ENCODE measurements around the gene ZNF804A.
"Not testable (repeated sequence)": the region's sequence is repeated elsewhere in the genome, so short reads cannot be mapped to it uniquely, and the experiment has no call there.

The ZNF804A gene

GRCh38 chr2:184830531-184830930 lies 232.2 kb downstream of the ZNF804A start:
- DNase-seq (ENCODE audit: low spot score) = no peak

GRCh38 chr2:184834699-184835397 lies 236.5 kb downstream of the ZNF804A start:
- no peak for DNase-seq (ENCODE audit: low spot score)

GRCh38 chr2:184835398-184835715 lies 237.0 kb downstream of the ZNF804A start:
- DNase-seq (ENCODE audit: low spot score) = no peak

- no peak for DNase-seq (ENCODE audit: low spot score)
These were observed 249.0 kb downstream of the ZNF804A start for GRCh38 chr2:184847331-184847730.

DNA sequence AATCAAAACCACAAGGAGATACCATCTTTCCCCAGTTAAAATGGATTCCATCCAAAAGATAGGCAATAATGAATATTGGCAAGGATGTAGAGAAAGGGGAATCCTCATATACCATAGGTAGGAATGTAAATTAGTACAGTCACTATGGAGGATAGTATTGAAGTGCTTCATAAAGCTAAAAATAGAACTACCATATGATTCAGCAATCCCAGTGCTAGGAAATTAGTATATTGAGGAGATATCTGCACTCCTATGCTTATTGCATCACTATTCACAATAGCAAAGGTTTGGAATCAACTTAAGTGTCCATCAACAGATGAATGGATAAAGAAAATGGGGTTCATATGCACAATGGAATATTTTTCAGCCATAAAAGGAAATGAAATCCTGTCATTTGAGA lies 251.2 kb downstream of the ZNF804A start:
- DNase-seq (ENCODE audit: low spot score) = no peak

DNA sequence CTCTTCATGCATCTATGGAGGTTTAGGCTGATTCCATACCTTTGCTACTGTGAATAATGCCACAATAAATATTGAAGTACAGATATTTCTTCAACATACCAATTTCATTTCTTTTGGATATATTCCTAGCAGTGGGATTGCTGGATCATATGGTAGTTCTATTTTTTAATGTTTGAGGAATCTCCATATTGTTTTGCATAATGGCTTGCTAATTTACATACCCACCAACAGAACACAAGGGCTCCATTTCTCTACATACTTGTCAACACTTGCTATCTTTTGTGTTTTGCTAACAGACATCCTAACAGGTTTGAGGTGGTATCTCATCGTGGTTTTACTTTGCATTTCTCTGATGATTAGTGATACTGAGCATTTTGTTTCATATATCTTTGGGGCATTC lies 253.2 kb downstream of the ZNF804A start:
- DNase-seq (ENCODE audit: low spot score) = no peak

GRCh38 chr2:184859187-184859586 lies 260.9 kb downstream of the ZNF804A start:
- DNase-seq (ENCODE audit: low spot score) = no peak

DNA sequence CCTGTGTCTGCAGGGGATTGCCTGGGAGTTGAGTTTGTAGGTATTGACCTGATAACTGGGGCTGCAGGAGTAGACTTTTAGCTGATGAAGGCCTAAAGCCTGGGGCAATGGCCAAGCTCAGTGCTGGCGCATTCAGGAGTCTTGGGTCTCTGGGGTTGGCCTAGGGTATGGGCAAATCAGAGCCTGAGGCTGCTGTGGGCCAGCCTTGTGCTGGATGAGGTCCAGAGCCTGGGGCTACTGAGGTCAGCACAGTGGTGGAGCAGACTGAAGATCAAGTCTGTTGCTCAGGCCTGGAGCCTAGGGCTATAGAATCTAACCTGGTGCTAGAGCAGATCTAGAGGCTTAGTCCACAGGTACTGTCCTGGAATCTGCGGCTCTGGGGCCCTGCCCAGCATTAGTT lies 262.4 kb downstream of the ZNF804A start:
- no peak for DNase-seq (ENCODE audit: low spot score)

DNA sequence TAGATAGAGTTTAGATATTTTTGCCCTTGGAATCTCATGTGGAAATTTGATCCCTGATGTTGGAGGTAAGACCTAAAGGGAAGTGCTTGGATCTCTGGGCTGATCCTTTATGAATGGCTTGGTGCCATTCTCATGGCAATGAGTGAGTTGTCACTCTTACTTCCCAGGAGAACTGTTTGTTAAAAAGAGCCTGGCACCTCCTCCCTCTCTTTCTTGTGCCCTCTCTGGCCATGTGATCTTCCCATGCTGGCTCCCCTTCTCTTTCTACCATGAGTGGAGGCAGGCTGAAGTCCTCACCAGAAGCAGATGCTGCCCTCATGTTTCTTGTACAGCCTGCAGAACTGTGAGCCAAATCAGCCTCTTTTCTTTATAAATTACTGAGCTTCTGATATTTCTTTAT lies 276.9 kb downstream of the ZNF804A start:
- DNase-seq (ENCODE audit: low spot score) = no peak

DNA sequence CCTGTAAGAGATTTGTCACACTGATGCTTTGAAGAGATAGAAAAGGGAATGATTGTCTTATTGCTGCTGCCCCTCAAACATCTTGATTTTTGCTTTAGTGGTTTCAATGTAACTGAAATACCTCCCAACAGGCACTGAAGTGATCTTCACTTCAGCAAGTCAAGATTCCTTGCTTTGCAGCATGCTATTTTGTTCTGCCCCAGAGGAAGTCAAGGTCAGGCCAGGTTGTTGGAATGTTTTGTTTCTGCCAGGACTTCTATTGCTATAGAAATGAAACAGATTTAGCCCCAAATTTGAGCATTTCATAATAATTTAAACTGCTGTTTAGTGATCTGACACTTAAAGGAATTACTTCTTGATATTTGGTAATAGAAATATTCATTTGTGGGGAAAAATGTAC lies 277.6 kb downstream of the ZNF804A start:
- no peak for DNase-seq (ENCODE audit: low spot score)

DNA sequence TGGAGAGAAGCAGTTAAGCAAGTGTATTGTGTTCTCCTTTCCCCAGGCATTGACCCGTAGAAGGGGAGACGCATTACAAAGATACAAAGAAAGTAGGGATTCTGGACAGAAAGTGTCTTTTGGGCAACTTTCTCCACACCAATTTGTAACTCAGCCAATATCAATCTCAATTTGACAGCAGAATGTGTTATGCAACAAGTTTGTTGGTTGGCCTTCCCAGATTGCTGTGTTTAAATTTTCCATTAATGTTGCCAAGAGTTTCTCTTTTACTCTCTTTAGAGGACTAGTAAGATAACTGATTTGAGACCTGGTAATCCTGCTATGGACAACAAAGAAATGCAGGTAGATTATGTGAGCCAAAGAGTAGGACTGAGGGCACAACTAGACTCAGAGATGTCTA lies 279.6 kb downstream of the ZNF804A start:
- DNase-seq (ENCODE audit: low spot score) = no peak

GRCh38 chr2:184879671-184880070 lies 281.3 kb downstream of the ZNF804A start:
- no peak for DNase-seq (ENCODE audit: low spot score)

DNA sequence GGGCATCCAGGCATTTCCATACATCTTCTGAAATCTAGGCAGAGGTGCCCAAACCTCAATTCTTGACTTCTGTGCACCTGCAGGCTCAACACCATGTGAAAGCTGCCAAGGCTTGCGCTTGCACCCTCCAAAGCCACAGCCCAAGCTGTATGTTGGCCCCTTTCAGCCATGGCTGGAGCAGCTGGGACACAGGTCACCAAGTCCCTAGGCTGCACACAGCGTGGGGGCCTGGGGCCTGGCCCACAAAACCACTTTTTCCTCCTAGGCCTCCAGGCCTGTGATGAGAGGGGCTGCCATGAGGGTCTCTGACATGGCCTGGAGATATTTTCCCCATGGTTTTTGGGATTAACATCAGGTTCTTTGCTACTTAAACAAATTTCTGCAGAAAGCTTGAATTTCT lies 288.3 kb downstream of the ZNF804A start:
- not testable (repeated sequence) for DNase-seq (ENCODE audit: low spot score)

GRCh38 chr2:184890311-184890710 lies 292.0 kb downstream of the ZNF804A start:
- no peak for DNase-seq (ENCODE audit: low spot score)

- DNase-seq (ENCODE audit: low spot score) = no peak
These were observed 306.7 kb downstream of the ZNF804A start for GRCh38 chr2:184904991-184905390.

DNA sequence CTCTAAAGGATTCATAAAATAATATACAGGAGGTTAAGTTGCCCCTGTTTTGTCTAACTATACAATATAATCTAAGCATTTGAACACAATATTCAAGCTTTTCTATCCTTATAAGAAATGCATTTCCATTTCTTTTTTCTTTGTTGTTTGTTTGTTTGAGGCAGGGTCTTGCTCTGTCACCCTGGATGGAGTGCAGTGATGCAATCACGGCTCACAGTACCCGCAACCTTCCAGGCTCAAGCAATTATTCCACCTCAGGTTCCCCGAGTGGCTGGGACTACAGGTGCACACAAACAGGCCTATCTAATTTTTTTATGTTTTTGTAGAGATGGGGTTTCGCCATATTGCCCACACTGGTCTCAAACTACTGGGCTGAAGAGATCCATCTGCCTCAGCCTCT lies 307.8 kb downstream of the ZNF804A start:
- no peak for DNase-seq (ENCODE audit: low spot score)

GRCh38 chr2:184906709-184907108 lies 308.4 kb downstream of the ZNF804A start:
- no peak for DNase-seq (ENCODE audit: low spot score)

DNA sequence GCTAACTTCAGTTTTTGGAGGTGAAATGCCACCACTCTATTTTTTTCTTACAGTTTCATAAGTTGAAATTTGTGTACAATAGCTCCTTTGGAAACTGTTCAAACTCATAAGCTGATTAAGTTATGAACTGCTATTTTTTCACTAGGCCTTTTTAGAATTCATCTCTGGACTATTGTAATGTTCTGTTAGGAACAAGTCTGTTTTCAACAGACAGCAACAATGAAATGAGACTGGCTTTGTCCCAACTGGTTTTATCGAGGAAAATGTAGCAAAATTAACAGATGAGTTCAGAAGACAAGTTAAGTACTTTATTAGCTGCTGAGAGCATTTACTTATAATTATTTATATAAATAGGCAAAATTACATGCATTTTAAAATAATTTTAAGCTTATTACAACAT lies 310.6 kb downstream of the ZNF804A start:
- DNase-seq (ENCODE audit: low spot score) = no peak

DNA sequence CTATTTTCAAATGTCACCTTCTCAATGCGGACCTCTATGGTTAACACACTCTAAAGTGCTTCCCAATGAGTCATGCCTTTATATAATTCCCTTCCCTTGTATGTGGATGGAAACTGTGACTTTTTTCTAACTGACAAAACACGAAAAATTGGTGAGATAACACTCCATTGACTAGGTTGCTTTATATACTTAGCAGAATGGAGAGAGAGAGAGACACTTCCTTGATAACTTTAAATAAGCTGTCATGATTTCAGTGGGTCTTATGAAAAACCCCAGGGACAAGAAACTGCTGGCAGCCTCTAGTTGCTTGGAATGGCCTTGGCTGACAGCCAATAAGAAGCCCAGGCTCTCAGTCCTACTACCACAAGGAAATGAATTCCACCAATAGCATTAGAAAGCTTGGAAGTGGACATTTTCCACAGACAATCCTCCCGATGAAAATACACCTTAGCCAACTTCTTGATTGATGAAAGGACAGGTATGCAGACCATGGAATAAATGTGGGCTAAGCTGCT lies 322.2 kb downstream of the ZNF804A start:
- DNase-seq (ENCODE audit: low spot score) = no peak

DNA sequence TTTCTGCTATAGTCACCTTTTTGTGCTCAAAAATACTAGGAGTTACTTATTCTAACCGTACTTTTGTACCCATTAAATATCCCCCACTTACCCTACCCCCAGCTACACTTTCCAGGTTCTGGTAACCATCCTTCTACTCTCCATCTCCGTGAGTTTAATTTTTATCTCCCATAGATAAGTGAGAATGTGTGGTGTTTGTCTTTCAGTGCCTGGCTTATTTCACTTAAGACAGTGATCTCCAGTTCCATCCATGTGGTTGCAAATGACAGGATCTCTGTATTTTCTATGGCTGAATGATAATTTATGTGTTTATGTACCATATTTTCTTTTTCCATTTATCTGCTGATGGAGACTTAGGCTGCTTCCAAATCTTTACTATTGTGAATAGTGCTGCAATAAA lies 323.3 kb downstream of the ZNF804A start:
- DNase-seq (ENCODE audit: low spot score) = no peak

GRCh38 chr2:184923751-184924150 lies 325.4 kb downstream of the ZNF804A start:
- no peak for DNase-seq (ENCODE audit: low spot score)

DNA sequence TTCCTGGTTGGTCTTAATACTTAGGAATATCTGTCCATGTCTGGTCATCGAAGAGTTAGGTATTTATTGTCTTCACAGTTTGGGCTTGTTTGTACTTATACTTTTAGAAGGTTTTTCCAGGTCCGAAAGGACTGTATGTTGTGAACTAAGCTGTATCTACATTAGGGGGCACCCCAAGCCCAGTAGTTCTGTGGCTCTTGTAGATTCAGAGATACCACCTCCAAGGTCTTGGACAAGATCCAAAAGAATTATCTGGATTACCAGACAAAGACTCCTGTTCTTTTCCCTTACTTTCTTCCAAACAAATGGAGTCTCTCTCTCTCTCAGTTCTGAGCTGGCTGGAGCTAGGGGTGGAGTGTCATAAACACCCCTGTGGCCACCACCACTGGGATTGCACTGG lies 328.7 kb downstream of the ZNF804A start:
- no peak for DNase-seq (ENCODE audit: low spot score)

DNA sequence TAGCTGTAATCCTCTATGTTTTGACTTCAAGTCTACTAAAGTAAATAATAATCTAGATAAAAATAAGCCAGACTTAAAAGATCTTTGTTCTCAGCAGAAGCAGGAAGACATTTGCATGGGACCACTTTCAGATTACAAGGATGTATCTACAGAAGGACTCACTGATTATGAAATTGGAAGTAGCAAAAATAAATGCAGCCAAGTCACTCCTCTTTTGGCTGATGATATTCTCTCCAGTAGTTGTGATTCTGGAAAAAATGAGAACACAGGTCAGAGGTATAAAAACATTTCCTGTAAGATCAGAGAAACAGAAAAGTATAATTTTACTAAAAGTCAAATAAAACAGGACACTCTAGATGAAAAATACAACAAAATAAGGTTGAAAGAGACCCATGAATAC lies 338.4 kb downstream of the ZNF804A start:
- DNase-seq (ENCODE audit: low spot score) = no peak

DNA sequence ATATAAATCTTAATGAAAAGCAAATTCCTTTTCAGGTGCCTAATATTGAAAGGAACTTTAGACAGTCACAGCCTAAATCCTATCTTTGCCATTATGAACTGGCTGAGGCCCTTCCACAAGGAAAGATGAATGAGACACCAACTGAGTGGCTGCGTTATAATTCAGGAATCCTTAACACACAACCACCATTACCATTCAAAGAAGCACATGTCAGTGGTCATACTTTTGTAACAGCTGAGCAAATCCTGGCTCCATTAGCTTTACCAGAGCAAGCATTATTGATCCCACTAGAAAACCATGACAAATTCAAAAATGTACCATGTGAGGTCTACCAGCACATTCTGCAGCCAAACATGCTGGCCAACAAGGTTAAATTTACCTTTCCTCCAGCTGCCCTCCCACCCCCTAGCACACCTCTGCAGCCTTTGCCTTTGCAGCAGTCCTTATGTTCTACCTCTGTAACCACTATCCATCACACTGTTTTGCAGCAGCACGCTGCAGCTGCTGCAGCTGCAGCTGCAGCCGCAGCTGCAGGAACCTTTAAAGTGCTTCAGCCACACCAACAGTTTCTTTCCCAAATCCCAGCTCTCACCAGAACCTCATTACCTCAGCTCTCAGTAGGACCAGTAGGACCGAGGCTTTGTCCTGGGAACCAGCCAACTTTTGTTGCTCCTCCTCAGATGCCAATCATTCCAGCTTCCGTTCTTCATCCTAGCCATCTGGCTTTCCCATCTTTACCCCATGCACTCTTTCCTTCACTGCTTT lies 340.1 kb downstream of the ZNF804A start:
- DNase-seq (ENCODE audit: low spot score) = no peak

All from AG08395 (cell line).